Left lobe of liver (tissue), 2 donors: ENCODE results near the gene MBD5. TPM values are rescaled to one million over a fixed set of nuclear protein-coding genes. Genes with fewer than 3 reads are reported as not detected.

Experiments used
- ATAC-seq: fragments of 200-7000 bp; cut with Tn5 transposase; one replicate; pipeline ENCODE4 v1.9.1; 2020; ENCODE audit warnings: mild to moderate bottlenecking, moderate library complexity
- DNase-seq: peaks from one replicate; pipeline ENCODE4 v3.0.0-alpha.2; 2020; ENCODE audit warnings: low spot score
- total RNA-seq: library from RNA; stranded (reverse); gene quantifications from one replicate; pipeline ENCODE4 v1.2.1, GENCODE V29; 2021
- donor health status: DM: no; HTN: no; CAD: no; lungs with moderate emphysema.
- donor health status: DM: no; HTN: yes; CAD: no.

Gene MBD5
- total RNA-seq, 1 donor from 2014 or later: 9.8 TPM

- ATAC-seq: no peak
- DNase-seq: no peak
Observed at GRCh38 chr2:148292431-148292830, 271.5 kb downstream of the MBD5 start.

- ATAC-seq: no peak
Observed at GRCh38 chr2:148298196-148298595, 277.3 kb downstream of the MBD5 start.

GRCh38 chr2:148299616-148300015, 278.7 kb downstream of the MBD5 start:
- ATAC-seq (no peak), DNase-seq (no peak)

More at GRCh38 chr2:148298196-148298595, 277.3 kb downstream of the MBD5 start:
- DNase-seq: no peak

GRCh38 chr2:148300544-148300943, 279.7 kb downstream of the MBD5 start:
- ATAC-seq (no peak), DNase-seq (no peak)

GRCh38 chr2:148301362-148301761, 280.5 kb downstream of the MBD5 start:
- no peak for ATAC-seq
- DNase-seq: no peak

- DNase-seq (no peak), ATAC-seq (no peak)
Observed at GRCh38 chr2:148302526-148302925, 281.6 kb downstream of the MBD5 start.

- DNase-seq: no peak
- ATAC-seq: no peak
Observed at GRCh38 chr2:148303161-148303560, 282.3 kb downstream of the MBD5 start.

GRCh38 chr2:148305476-148305875, 284.6 kb downstream of the MBD5 start:
- no peak for DNase-seq
- ATAC-seq: no peak

GRCh38 chr2:148306027-148306426, 285.1 kb downstream of the MBD5 start:
- DNase-seq (no peak), ATAC-seq (no peak)

- ATAC-seq: no peak
- no peak for DNase-seq
Observed at GRCh38 chr2:148317598-148317997, 296.7 kb downstream of the MBD5 start.

- ATAC-seq: no peak
Observed at GRCh38 chr2:148338541-148338940, 317.6 kb downstream of the MBD5 start.

GRCh38 chr2:148342086-148342485, 321.2 kb downstream of the MBD5 start:
- ATAC-seq: no peak
- DNase-seq: no peak

More at GRCh38 chr2:148338541-148338940, 317.6 kb downstream of the MBD5 start:
- DNase-seq: no peak

- no peak for DNase-seq
Observed at GRCh38 chr2:148350199-148350598, 329.3 kb downstream of the MBD5 start.

GRCh38 chr2:148351437-148352143, 330.7 kb downstream of the MBD5 start:
- peak; percentile 52 for ATAC-seq
- no peak for DNase-seq

More at GRCh38 chr2:148350199-148350598, 329.3 kb downstream of the MBD5 start:
- no peak for ATAC-seq

GRCh38 chr2:148358375-148358774, 337.5 kb downstream of the MBD5 start:
- DNase-seq: no peak
- ATAC-seq: no peak

- DNase-seq: no peak
- no peak for ATAC-seq
Observed at GRCh38 chr2:148360662-148361061, 339.8 kb downstream of the MBD5 start.

- DNase-seq (no peak), ATAC-seq (no peak)
Observed at GRCh38 chr2:148362144-148362796, 341.4 kb downstream of the MBD5 start.

GRCh38 chr2:148375214-148375613, 354.3 kb downstream of the MBD5 start:
- DNase-seq: no peak
- ATAC-seq: no peak

- no peak for ATAC-seq
- no peak for DNase-seq
Observed at GRCh38 chr2:148391324-148391723, 370.4 kb downstream of the MBD5 start.

- no peak for ATAC-seq
Observed at GRCh38 chr2:148402786-148403185, 381.9 kb downstream of the MBD5 start.

GRCh38 chr2:148410899-148411298, 390.0 kb downstream of the MBD5 start:
- ATAC-seq (no peak), DNase-seq (no peak)

More at GRCh38 chr2:148402786-148403185, 381.9 kb downstream of the MBD5 start:
- DNase-seq: no peak

- DNase-seq: no peak
- ATAC-seq: peak; percentile 26
Observed at GRCh38 chr2:148416248-148416647, 395.4 kb downstream of the MBD5 start.
